ENCODE measurements around the gene TSSK6. TPM values are rescaled to one million over a fixed set of nuclear protein-coding genes. Genes with fewer than 3 reads are reported as not detected.

TSSK6 gene
- total and polyA plus RNA-seq, 2 experiments from 2014 or later = 0.60 to 11.9 TPM

DNA sequence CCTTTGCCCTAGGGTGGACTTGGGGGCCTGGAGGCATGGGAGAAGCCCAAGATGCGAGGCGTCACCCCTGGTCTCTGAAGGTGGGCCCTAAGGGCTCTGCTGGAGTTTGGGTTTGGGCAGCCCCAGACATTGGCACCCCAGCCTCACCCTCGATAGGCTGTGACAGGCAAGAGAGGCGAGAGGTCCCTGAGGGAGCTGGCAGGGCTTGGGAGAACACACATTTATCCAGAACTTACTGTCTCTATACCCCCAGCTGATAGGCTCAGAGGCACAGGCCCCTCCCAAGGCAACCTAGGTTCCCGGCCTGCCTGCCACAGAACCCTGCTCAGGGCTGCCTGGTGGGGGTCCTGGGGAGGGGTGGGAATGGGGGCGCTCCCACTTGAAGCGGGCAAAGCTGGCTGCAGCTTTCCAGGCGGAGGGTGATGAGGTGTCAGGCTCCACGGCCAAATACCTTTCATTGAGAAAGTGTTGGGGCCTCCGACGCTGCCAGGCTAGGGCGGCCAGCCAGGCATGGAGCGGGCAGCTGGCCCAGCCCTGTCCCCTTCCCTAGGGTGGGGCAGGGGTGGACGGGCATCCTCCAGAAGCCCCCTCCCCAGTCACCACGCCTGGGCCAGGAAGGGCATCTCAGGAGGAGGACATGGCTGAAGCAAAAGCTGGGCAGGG lies 32.5 kb upstream of the TSSK6 start:
- TF ChIP-seq CTCF (IDR thresholded peaks at IDR 0.05; ENCODE audit: low read depth, low read length) = no peak
- Histone ChIP-seq H3K9me3 (ENCODE audit: low read depth) (no peaks in the 10 kb centered on the region), H3K36me3 (no peaks in the 10 kb centered on the region), H3K4me3 (no peak overlapping the region), H3K4me1 (ENCODE audit: low read depth) (no peaks in the 10 kb centered on the region), H3K27ac (no peak overlapping the region), H3K27me3 (no peaks in the 10 kb centered on the region)
- no peak for DNase-seq (ENCODE audit: low read depth in 1 of 2, low spot score in 1 of 2)

- no peak for TF ChIP-seq CTCF (IDR thresholded peaks at IDR 0.05; ENCODE audit: low read depth, low read length)
- DNase-seq (ENCODE audit: low read depth in 1 of 2, low spot score in 1 of 2) = no peak
- Histone ChIP-seq H3K4me3 (no peak overlapping the region), H3K36me3 (no peaks in the 10 kb centered on the region), H3K9me3 (ENCODE audit: low read depth) (no peaks in the 10 kb centered on the region), H3K27ac (no peak overlapping the region), H3K4me1 (ENCODE audit: low read depth) (no peaks in the 10 kb centered on the region), H3K27me3 (no peaks in the 10 kb centered on the region)
Measured at GRCh38 chr19:19546751-19547162, 31.4 kb upstream of the TSSK6 start.

GRCh38 chr19:19545707-19546106 lies 30.4 kb upstream of the TSSK6 start:
- Histone ChIP-seq H3K4me3 (no peak overlapping the region), H3K36me3 (no peaks in the 10 kb centered on the region), H3K4me1 (ENCODE audit: low read depth) (no peaks in the 10 kb centered on the region), H3K9me3 (ENCODE audit: low read depth) (no peaks in the 10 kb centered on the region), H3K27me3 (no peaks in the 10 kb centered on the region), H3K27ac (no peak overlapping the region)
- no peak for DNase-seq (ENCODE audit: low read depth in 1 of 2, low spot score in 1 of 2)
- TF ChIP-seq CTCF (IDR thresholded peaks at IDR 0.05; ENCODE audit: low read depth, low read length) = no peak

DNA sequence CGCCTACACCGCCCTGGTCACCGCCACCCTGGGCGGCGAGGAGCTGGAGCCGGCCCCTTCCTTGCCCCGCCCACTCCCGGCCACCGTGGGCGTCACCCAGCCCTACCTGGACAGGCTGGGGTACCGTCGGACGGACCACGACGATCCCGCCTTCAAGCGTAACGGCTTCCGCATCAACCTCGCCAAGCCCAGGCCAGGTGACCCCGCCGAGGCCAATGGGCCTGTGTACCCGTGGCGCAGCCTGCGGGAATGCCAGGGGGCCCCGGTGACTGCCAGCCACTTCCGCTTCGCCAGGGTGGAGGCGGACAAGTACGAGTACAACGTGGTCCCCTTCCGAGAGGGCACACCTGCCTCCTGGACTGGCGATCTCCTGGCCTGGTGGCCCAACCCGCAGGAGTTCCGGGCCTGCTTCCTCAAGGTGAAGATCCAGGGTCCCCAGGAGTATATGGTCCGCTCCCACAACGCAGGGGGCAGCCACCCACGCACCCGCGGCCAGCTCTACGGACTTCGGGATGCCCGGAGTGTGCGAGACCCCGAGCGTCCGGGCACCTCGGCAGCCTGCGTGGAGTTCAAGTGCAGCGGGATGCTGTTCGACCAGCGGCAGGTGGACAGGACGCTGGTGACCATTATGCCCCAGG lies 29.7 kb upstream of the TSSK6 start:
- H3K9me3 ChIP-seq (ENCODE audit: low read depth) = no peaks in the 10 kb centered on the region
- H3K36me3 ChIP-seq = no peaks in the 10 kb centered on the region
- TF ChIP-seq CTCF (IDR thresholded peaks at IDR 0.05; ENCODE audit: low read depth, low read length) = no peak
- no peaks in the 10 kb centered on the region for H3K27me3 ChIP-seq
- H3K27ac ChIP-seq = no peak overlapping the region
- no peaks in the 10 kb centered on the region for H3K4me1 ChIP-seq (ENCODE audit: low read depth)
- no peak for DNase-seq (ENCODE audit: low read depth in 1 of 2, low spot score in 1 of 2)
- no peak overlapping the region for H3K4me3 ChIP-seq

GRCh38 chr19:19544257-19544953 lies 29.1 kb upstream of the TSSK6 start:
- TF ChIP-seq CTCF (IDR thresholded peaks at IDR 0.05; ENCODE audit: low read depth, low read length) = no peak
- H3K27me3 ChIP-seq = peaks cover 4% of the 10 kb centered on the region
- no peak overlapping the region for H3K4me3 ChIP-seq
- DNase-seq (ENCODE audit: low read depth in 1 of 2, low spot score in 1 of 2) = no peak
- no peaks in the 10 kb centered on the region for H3K36me3 ChIP-seq
- H3K27ac ChIP-seq = no peak overlapping the region
- no peaks in the 10 kb centered on the region for H3K4me1 ChIP-seq (ENCODE audit: low read depth)
- no peaks in the 10 kb centered on the region for H3K9me3 ChIP-seq (ENCODE audit: low read depth)
